CD14-positive monocyte (primary cell): ENCODE data around the gene SLC66A2. TPM values are rescaled to one million over a fixed set of nuclear protein-coding genes. Genes with fewer than 3 reads are reported as not detected.

ENCODE experiments used
- DNase-seq, 3 donors: peaks; one replicate each; pipeline ENCODE4 v3.0.0-alpha.2; 2011 to 2022
- H2AFZ ChIP-seq: 2 replicates; pipeline ENCODE4 v1.6.0; 2012; ENCODE audit warnings: mild to moderate bottlenecking, low read depth, low read length, inconsistent platforms; ENCODE audit not compliant: insufficient read depth, poor library complexity, severe bottlenecking
- H3K27ac ChIP-seq, 2 donors: 1 replicate in 1 of 2; 2 replicates in 1 of 2; pipeline ENCODE4 v1.5.1; 2012 to 2013; ENCODE audit warnings: low read length in 2 of 2, control low read depth in 1 of 2, inconsistent platforms in 1 of 2, low read depth in 1 of 2, mild to moderate bottlenecking in 1 of 2
- H3K27me3 ChIP-seq, 2 donors: one replicate each; pipeline versions ENCODE4 v1.6.0 to v1.6.1; 2011 to 2013; ENCODE audit warnings: low read length in 2 of 2; ENCODE audit not compliant: control insufficient read depth in 2 of 2, insufficient read depth in 2 of 2
- H3K36me3 ChIP-seq, 2 donors: replicated peaks in 1 of 2; 1 replicate in 1 of 2; 2 replicates in 1 of 2; pipeline versions ENCODE4 v1.5.1 to v1.6.1; 2012 to 2013; ENCODE audit warnings: low read length in 2 of 2, control low read depth in 1 of 2, inconsistent platforms in 1 of 2, mild to moderate bottlenecking in 1 of 2; ENCODE audit not compliant: insufficient read depth in 2 of 2, control insufficient read depth in 1 of 2
- H3K4me1 ChIP-seq, 2 donors: 1 replicate in 1 of 2; 2 replicates in 1 of 2; pipeline versions ENCODE4 v1.5.1 to v1.6.1; 2012 to 2013; ENCODE audit warnings: low read length in 2 of 2, control low read depth in 1 of 2, inconsistent platforms in 1 of 2, mild to moderate bottlenecking in 1 of 2, moderate library complexity in 1 of 2; ENCODE audit not compliant: insufficient read depth in 2 of 2, control insufficient read depth in 1 of 2
- H3K4me2 ChIP-seq: replicated peaks from 2 replicates; pipeline ENCODE3; 2012; ENCODE audit warnings: low read length, moderate library complexity, mild to moderate bottlenecking; ENCODE audit not compliant: poor library complexity, severe bottlenecking; ENCODE audit errors: extremely low read depth
- H3K4me3 ChIP-seq, 3 experiments: fragments of 200-600 bp in 1 of 3; sonication (generic) in 1 of 3; replicated peaks in 1 of 3; 1 replicate in 2 of 3; 2 replicates in 1 of 3; pipeline ENCODE4 v1.5.1; 2011 to 2013; ENCODE audit warnings: low read length in 3 of 3, mild to moderate bottlenecking in 3 of 3, control low read depth in 2 of 3, low read depth in 2 of 3, inconsistent platforms in 1 of 3, moderate library complexity in 1 of 3
- H3K79me2 ChIP-seq: 2 replicates; pipeline ENCODE4 v1.6.0; 2012; ENCODE audit warnings: mild to moderate bottlenecking, control low read depth, inconsistent platforms, low read length, moderate library complexity; ENCODE audit not compliant: insufficient read depth
- H3K9ac ChIP-seq: 2 replicates; pipeline ENCODE4 v1.6.0; 2017; ENCODE audit warnings: low read length, mild to moderate bottlenecking; ENCODE audit not compliant: insufficient read depth, poor library complexity, severe bottlenecking
- H3K9me3 ChIP-seq, 2 donors: replicated peaks in 1 of 2; 1 replicate in 1 of 2; 2 replicates in 1 of 2; pipeline versions ENCODE4 v1.5.1 to v1.6.1; 2012 to 2013; ENCODE audit warnings: low read length in 2 of 2, control low read depth in 1 of 2; ENCODE audit not compliant: control insufficient read depth in 1 of 2, insufficient read depth in 1 of 2
- H4K20me1 ChIP-seq: 2 replicates; pipeline ENCODE4 v1.6.0; 2012; ENCODE audit warnings: mild to moderate bottlenecking, low read length, control low read depth, moderate library complexity; ENCODE audit not compliant: insufficient read depth
- H3K27ac Mint-ChIP-seq, 7 donors: one replicate each; pipeline ENCODE4 v1.8.0; 2020; ENCODE audit warnings: mild to moderate bottlenecking in 7 of 7, mixed read lengths in 7 of 7, moderate library complexity in 6 of 7, inconsistent platforms in 2 of 7
- H3K27me3 Mint-ChIP-seq, 3 donors: one replicate each; pipeline ENCODE4 v1.8.0; 2021 to 2022; ENCODE audit warnings: low read depth in 3 of 3, mild to moderate bottlenecking in 3 of 3, mixed read lengths in 3 of 3, moderate library complexity in 3 of 3, inconsistent platforms in 1 of 3
- H3K36me3 Mint-ChIP-seq, 2 donors: one replicate each; pipeline ENCODE4 v1.8.0; 2020; ENCODE audit warnings: mixed read lengths in 2 of 2, inconsistent platforms in 1 of 2, mild to moderate bottlenecking in 1 of 2
- H3K4me1 Mint-ChIP-seq: one replicate; pipeline ENCODE4 v1.8.0; 2020; ENCODE audit warnings: mild to moderate bottlenecking, mixed read lengths
- H3K4me3 Mint-ChIP-seq, 2 donors: one replicate each; pipeline ENCODE4 v1.8.0; 2020; ENCODE audit warnings: mild to moderate bottlenecking in 2 of 2, mixed read lengths in 2 of 2, moderate library complexity in 1 of 2
- H3K9me3 Mint-ChIP-seq, 7 donors: one replicate each; pipeline ENCODE4 v1.8.0; 2020 to 2022; ENCODE audit warnings: mixed read lengths in 7 of 7, mild to moderate bottlenecking in 6 of 7, moderate library complexity in 6 of 7, inconsistent platforms in 2 of 7
- WGBS: methylation state at CpG from one replicate; pipeline ENCODE4 v1.1.5; 2013; ENCODE audit warnings: missing lambda C conversion rate; ENCODE audit not compliant: insufficient coverage; 5-methylcytosine and 5-hydroxymethylcytosine counted together
- intact Hi-C, 2 donors: fragments of 100-400 bp; cut with micrococcal nuclease; formaldehyde crosslinking; loops; one replicate each; pipeline versions ENCODE4 v1.15.0 to v1.15.1; 2023
- polyA plus RNA-seq, 3 donors: library from polyadenylated mRNA; depleted of rRNA in 1 of 3; unstranded in 2 of 3; stranded (reverse) in 1 of 3; fragments of 300-500 nt in 2 of 3; fragments of >200 nt in 1 of 3; fragmentation: Illumina TruSeq in 2 of 3; gene quantifications; 1 replicate in 2 of 3; 2 replicates in 1 of 3; pipeline ENCODE4 v1.2.3, GENCODE V29; 2012 to 2021
- TF ChIP-seq, protein P1 (sequence below): fragments of 200-600 bp; IDR thresholded peaks from one replicate; pipeline ENCODE4 v1.8.0; 2022; ENCODE audit warnings: antibody characterized with exemption, mild to moderate bottlenecking

SLC66A2 gene
- polyA plus RNA-seq, 3 donors: 26.8 to 42.6 (median 33.8) TPM

DNA sequence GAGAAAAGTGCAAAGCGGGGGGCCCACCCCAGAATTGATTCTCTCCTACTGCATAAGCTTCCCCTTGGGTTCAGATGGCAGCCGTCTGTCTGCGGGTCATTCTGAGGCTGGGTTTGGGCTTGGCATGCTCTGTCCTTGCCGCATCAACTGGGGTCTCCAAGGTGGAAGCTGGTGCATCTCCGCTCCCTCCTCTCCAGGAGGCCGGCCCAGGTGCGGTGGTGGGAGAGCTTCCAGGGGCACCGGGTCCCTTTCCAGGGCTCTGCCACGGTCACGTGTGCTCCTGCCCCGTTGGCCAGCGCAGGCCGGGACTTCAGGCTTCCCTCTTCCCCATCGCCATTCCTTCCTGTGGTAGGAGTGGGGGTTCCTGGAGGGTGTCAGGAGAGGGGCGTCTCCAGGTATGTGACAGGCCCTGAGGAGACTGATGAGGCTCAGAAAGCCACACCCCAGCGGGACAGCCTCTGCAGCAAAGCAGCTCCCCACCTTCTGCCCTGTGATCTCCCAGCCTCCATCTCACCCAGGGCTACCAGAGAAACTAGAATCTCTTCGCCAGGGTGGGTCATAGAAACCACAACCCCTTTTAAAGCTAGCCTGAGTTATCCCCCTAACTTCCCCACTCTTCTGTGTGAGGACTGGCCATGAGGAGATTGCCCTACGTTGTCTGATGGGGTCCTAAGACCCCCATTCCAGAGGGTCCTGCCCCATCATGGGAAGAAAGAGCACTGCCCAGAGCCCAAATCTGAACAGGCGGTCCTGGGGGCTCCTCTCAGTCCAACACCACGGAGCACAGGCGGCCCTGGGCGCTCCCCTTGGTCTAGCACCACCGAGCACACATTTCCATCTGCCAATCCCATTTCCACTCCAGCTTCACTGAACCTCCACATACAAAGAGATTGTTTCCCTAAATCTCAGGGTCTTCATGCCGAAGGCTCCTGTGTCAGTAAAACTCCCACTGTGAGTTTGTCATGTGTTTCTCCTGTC, 76.6 kb downstream of the SLC66A2 start:
- no peaks in the 10 kb centered on the region for H3K79me2 ChIP-seq
- no peak overlapping the region for H3K9ac ChIP-seq
- Mint-ChIP-seq H3K4me3 (no peak overlapping the region), H3K27me3 (peaks cover 0 to 3% (median 1%) of the 10 kb centered on the region in 3 donors), H3K4me1 (peaks cover 4% of the 10 kb centered on the region), H3K27ac (peak overlapping the region in 3 of 7 donors; percentile 33 to 62 (median 56)), H3K36me3 (no peaks in the 10 kb centered on the region), H3K9me3 (peaks cover 6 to 19% (median 17%) of the 10 kb centered on the region in 7 donors)
- no peaks in the 10 kb centered on the region for H3K27me3 ChIP-seq
- intact Hi-C loops: no loop called here
- no peak overlapping the region for H3K4me2 ChIP-seq
- H3K9me3 ChIP-seq: peaks cover 10 to 25% of the 10 kb centered on the region in 2 donors
- no peak overlapping the region for H3K27ac ChIP-seq
- TF ChIP-seq, protein P1, sequence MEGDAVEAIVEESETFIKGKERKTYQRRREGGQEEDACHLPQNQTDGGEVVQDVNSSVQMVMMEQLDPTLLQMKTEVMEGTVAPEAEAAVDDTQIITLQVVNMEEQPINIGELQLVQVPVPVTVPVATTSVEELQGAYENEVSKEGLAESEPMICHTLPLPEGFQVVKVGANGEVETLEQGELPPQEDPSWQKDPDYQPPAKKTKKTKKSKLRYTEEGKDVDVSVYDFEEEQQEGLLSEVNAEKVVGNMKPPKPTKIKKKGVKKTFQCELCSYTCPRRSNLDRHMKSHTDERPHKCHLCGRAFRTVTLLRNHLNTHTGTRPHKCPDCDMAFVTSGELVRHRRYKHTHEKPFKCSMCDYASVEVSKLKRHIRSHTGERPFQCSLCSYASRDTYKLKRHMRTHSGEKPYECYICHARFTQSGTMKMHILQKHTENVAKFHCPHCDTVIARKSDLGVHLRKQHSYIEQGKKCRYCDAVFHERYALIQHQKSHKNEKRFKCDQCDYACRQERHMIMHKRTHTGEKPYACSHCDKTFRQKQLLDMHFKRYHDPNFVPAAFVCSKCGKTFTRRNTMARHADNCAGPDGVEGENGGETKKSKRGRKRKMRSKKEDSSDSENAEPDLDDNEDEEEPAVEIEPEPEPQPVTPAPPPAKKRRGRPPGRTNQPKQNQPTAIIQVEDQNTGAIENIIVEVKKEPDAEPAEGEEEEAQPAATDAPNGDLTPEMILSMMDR: no peak
- DNase-seq: no peak
- H4K20me1 ChIP-seq: no peaks in the 10 kb centered on the region
- no peak overlapping the region for H2AFZ ChIP-seq
- 93% methylated on average over 17 of the region's 24 CpGs for WGBS
- H3K4me1 ChIP-seq: no peaks in the 10 kb centered on the region
- H3K36me3 ChIP-seq: no peaks in the 10 kb centered on the region
- H3K4me3 ChIP-seq: no peak overlapping the region

DNA sequence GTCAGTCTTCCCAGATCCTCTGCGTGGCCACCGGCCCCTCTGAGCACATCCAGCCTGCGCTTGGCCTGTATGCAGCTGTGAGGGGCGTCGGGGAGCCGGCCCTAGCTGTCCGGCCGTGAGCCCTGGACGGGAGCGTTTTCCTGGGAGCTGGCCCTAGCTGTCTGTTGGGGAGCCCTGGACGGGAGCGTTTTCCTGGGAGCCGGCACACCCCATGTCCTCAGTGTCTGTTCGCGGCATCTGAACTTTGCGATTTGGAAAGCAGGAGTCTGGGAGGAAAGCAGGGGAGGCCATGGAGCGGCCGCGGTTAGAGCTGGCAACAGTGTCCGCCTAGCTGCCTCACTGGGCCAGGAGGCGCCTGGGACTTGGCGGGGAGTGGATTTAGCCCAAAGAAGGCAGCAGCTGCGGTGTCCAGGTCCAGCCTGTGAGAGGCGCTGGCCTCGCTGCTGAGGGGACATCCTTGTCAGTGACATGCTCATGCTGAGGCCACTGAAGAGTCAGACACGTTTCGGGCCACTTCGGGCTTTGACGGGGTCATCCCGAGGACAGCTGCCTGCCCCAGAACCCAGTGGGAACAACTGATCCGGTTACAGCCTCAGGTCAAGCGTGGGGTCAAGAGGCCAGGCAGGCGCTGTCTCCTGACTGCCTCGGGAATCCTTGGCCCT, 77.9 kb downstream of the SLC66A2 start:
- Histone ChIP-seq H3K4me2 (no peak overlapping the region), H3K27me3 (no peaks in the 10 kb centered on the region), H2AFZ (no peak overlapping the region), H3K27ac (no peak overlapping the region), H3K4me1 (no peaks in the 10 kb centered on the region), H3K9ac (no peak overlapping the region), H3K36me3 (no peaks in the 10 kb centered on the region), H3K4me3 (no peak overlapping the region), H3K79me2 (no peaks in the 10 kb centered on the region), H4K20me1 (no peaks in the 10 kb centered on the region), H3K9me3 (peaks cover 0 to 26% of the 10 kb centered on the region in 2 donors)
- TF ChIP-seq, protein P1: no peak
- WGBS: 87% methylated on average over 31 of the region's 34 CpGs
- Mint-ChIP-seq H3K4me1 (peaks cover 4% of the 10 kb centered on the region), H3K27me3 (peaks cover 0 to 3% (median 3%) of the 10 kb centered on the region in 3 donors), H3K9me3 (peaks cover under 1 to 19% (median 12%) of the 10 kb centered on the region in 7 donors), H3K4me3 (no peak overlapping the region), H3K27ac (peak overlapping the region in 1 of 7 donors; percentile 75), H3K36me3 (no peaks in the 10 kb centered on the region)
- intact Hi-C loops: no loop called here
- DNase-seq: no peak
